Right atrium auricular region (tissue), 2 donors: Measurements from ENCODE around the gene NUP37. TPM values are rescaled to one million over a fixed set of nuclear protein-coding genes. Genes with fewer than 3 reads are reported as not detected.
"Not testable (repeated sequence)": the region's sequence is repeated elsewhere in the genome, so short reads cannot be mapped to it uniquely, and the experiment has no call there.

Experiments used
- DNase-seq: peaks from one replicate; pipeline ENCODE4 v3.0.0-alpha.2; 2019; ENCODE audit warnings: low spot score
- H3K27ac ChIP-seq, 2 donors: fragments of 200-600 bp; sonication (generic); 1 replicate in 1 of 2; 2 replicates in 1 of 2; pipeline ENCODE4 v1.5.1; 2016 to 2019
- H3K27me3 ChIP-seq, 2 donors: fragments of 200-600 bp; sonication (generic); one replicate each; pipeline versions ENCODE4 v1.5.1 to v1.6.0; 2017 to 2019
- H3K36me3 ChIP-seq: fragments of 200-600 bp; sonication (generic); one replicate; pipeline ENCODE4 v1.5.1; 2016
- H3K4me1 ChIP-seq, 2 donors: fragments of 200-600 bp; sonication (generic); one replicate each; pipeline versions ENCODE4 v1.5.1 to v1.6.0; 2017 to 2019
- H3K4me3 ChIP-seq, 2 donors: fragments of 200-600 bp; sonication (generic); 1 replicate in 1 of 2; 2 replicates in 1 of 2; pipeline ENCODE4 v1.5.1; 2017 to 2019; ENCODE audit warnings: mild to moderate bottlenecking in 1 of 2, moderate library complexity in 1 of 2
- H3K9me3 ChIP-seq, 2 donors: fragments of 200-600 bp; sonication (generic); one replicate each; pipeline ENCODE4 v1.5.1; 2019
- CTCF ChIP-seq, 2 donors: fragments of 200-600 bp; sonication (generic); IDR thresholded peaks; one replicate each; pipeline ENCODE4 v1.5.1; 2019; ENCODE audit warnings: antibody characterized with exemption in 2 of 2
- total RNA-seq, 2 donors: library from RNA; depleted of rRNA; stranded (reverse); fragments of >200 nt; gene quantifications; one replicate each; pipeline ENCODE4 v1.1.0, GENCODE V29; 2016

The NUP37 gene
- total RNA-seq, 2 donors from 2014 or later, result 8.1 to 15.4 TPM

- Histone ChIP-seq H3K4me1 (peaks cover 0 to 18% of the 10 kb centered on the region in 2 donors), H3K36me3 (peaks cover 18% of the 10 kb centered on the region)
- H3K27ac ChIP-seq, H3K27me3 ChIP-seq, H3K4me3 ChIP-seq, DNase-seq, H3K9me3 ChIP-seq: not testable (repeated sequence)
Measured at GRCh38 chr12:102121328-102121727, 1.4 kb upstream of the NUP37 start.

GRCh38 chr12:102120886-102121285, 972 bp upstream of the NUP37 start:
- Histone ChIP-seq H3K36me3 (peaks cover 19% of the 10 kb centered on the region), H3K4me1 (peaks cover 0 to 18% of the 10 kb centered on the region in 2 donors), H3K27ac (no peak overlapping the region), H3K9me3 (no peaks in the 10 kb centered on the region), H3K4me3 (peak overlapping the region in 1 of 2 donors; percentile 87), H3K27me3 (no peaks in the 10 kb centered on the region)
- no peak for TF ChIP-seq CTCF (IDR thresholded peaks at IDR 0.05)
- DNase-seq, result no peak

- TF ChIP-seq CTCF (IDR thresholded peaks at IDR 0.05), result no peak
- peak overlapping the region; percentile 87 to 95 for H3K4me3 ChIP-seq
- peaks cover 19% of the 10 kb centered on the region for H3K36me3 ChIP-seq
- no peaks in the 10 kb centered on the region for H3K9me3 ChIP-seq
- peaks cover 0 to 18% of the 10 kb centered on the region in 2 donors for H3K4me1 ChIP-seq
- H3K27ac ChIP-seq, result peak overlapping the region in 1 of 2 donors; percentile 87
- H3K27me3 ChIP-seq, result no peaks in the 10 kb centered on the region
- DNase-seq, result no peak
Measured at GRCh38 chr12:102120564-102120873, 605 bp upstream of the NUP37 start.

- Histone ChIP-seq H3K27me3 (no peaks in the 10 kb centered on the region), H3K36me3 (peaks cover 19% of the 10 kb centered on the region), H3K4me1 (peaks cover 0 to 18% of the 10 kb centered on the region in 2 donors), H3K4me3 (no peak overlapping the region), H3K27ac (no peak overlapping the region), H3K9me3 (no peaks in the 10 kb centered on the region)
- DNase-seq, result no peak
- TF ChIP-seq CTCF (IDR thresholded peaks at IDR 0.05), result no peak
Measured at GRCh38 chr12:102118874-102119273, 1.0 kb downstream of the NUP37 start.

GRCh38 chr12:102116392-102116791, 3.5 kb downstream of the NUP37 start:
- Histone ChIP-seq H3K27me3 (no peaks in the 10 kb centered on the region), H3K4me3 (no peak overlapping the region), H3K36me3 (peaks cover 19% of the 10 kb centered on the region), H3K9me3 (no peaks in the 10 kb centered on the region), H3K27ac (no peak overlapping the region), H3K4me1 (peaks cover 0 to 18% of the 10 kb centered on the region in 2 donors)
- no peak for TF ChIP-seq CTCF (IDR thresholded peaks at IDR 0.05)
- DNase-seq, result no peak

- no peak for TF ChIP-seq CTCF (IDR thresholded peaks at IDR 0.05)
- Histone ChIP-seq H3K27ac (no peak overlapping the region), H3K4me3 (no peak overlapping the region), H3K4me1 (peaks cover 0 to 7% of the 10 kb centered on the region in 2 donors), H3K36me3 (peaks cover 31% of the 10 kb centered on the region), H3K27me3 (no peaks in the 10 kb centered on the region), H3K9me3 (no peaks in the 10 kb centered on the region)
- no peak for DNase-seq
Measured at GRCh38 chr12:102114212-102114611, 5.7 kb downstream of the NUP37 start.
